K562 (cell line): ENCODE measurements around the gene GABRP. TPM values are rescaled to one million over a fixed set of nuclear protein-coding genes. Genes with fewer than 3 reads are reported as not detected.

Experiments used
- ATAC-seq: fragments of 200-7000 bp; cut with Tn5 transposase; 3 replicates; pipeline ENCODE4 v1.9.1; 2020; ENCODE audit warnings: moderate library complexity
- BruUV-seq: library from RNA; stranded (reverse); fragments of 400-500 nt; replicated peaks from 2 replicates; lab custom pipeline; 2021; lab: Mats Ljungman, UMichigan
- CTCF ChIA-PET: fragments of 300-600 bp; formaldehyde crosslinking; extraction: SDS; loops from one replicate; lab custom pipeline; 2021; ENCODE audit warnings: low intra/inter-chr PET ratio; lab: Yijun Ruan, JAX
- POLR2A ChIA-PET: fragments of 300-600, 350-650 bp; sonication (Branson Sonifier 250); formaldehyde crosslinking; extraction: SDS; loops from one replicate; lab custom pipeline; 2021; ENCODE audit warnings: antibody characterized with exemption, inconsistent platforms; lab: Yijun Ruan, JAX
- DNase-seq, 4 experiments: peaks; one replicate each; pipeline versions ENCODE4 v3.0.0 to v3.0.0-alpha.2; 2011 to 2018; ENCODE audit warnings: low spot score in 3 of 4, mixed read lengths in 3 of 4; ENCODE audit errors: extremely low read depth in 1 of 4
- FAIRE-seq: peaks from 2 replicates; lab custom pipeline; 2011; peaks lifted over from hg19 to GRCh38; lab: Jason Lieb, UNC
- H2AFZ ChIP-seq: 2 replicates; pipeline ENCODE4 v1.6.0; 2011; ENCODE audit warnings: low read depth, low read length, control low read depth, inconsistent platforms
- H3K27ac ChIP-seq: fragments of 200-600 bp; 3 replicates; pipeline ENCODE4 v1.8.0; 2011; ENCODE audit warnings: low read depth, mild to moderate bottlenecking, control low read depth, inconsistent platforms, low read length, moderate library complexity, mixed read lengths; ENCODE audit errors: extremely low read depth
- H3K27me3 ChIP-seq, 2 experiments: fragments of 300-600 bp in 1 of 2; 2 replicates in 1 of 2; 3 replicates in 1 of 2; pipeline versions ENCODE4 v1.6.0 to v1.8.0; 2011; ENCODE audit warnings: inconsistent platforms in 2 of 2, low read length in 2 of 2, mild to moderate bottlenecking in 1 of 2, mixed read lengths in 1 of 2, moderate library complexity in 1 of 2; ENCODE audit not compliant: control insufficient read depth in 2 of 2, insufficient read depth in 2 of 2
- H3K36me3 ChIP-seq: fragments of 300-600 bp; 3 replicates; pipeline ENCODE4 v1.8.0; 2011; ENCODE audit warnings: mild to moderate bottlenecking, low read length, inconsistent platforms; ENCODE audit not compliant: control insufficient read depth, insufficient read depth
- H3K4me1 ChIP-seq, 2 experiments: fragments of 200-600 bp in 1 of 2; replicated peaks in 1 of 2; 2 replicates in 1 of 2; 3 replicates in 1 of 2; pipeline versions ENCODE4 v1.5.1 to v1.8.0; 2011; ENCODE audit warnings: inconsistent platforms in 2 of 2, low read length in 2 of 2, mild to moderate bottlenecking in 1 of 2, mixed read lengths in 1 of 2, moderate library complexity in 1 of 2; ENCODE audit not compliant: control insufficient read depth in 2 of 2, insufficient read depth in 2 of 2
- H3K4me2 ChIP-seq: 2 replicates; pipeline ENCODE4 v1.6.1; 2011; ENCODE audit warnings: low read length, control low read depth, inconsistent platforms, mixed read lengths; ENCODE audit not compliant: insufficient read depth
- H3K4me3 ChIP-seq: fragments of 200-600 bp; sonication (generic), shearing (Covaris generic); 2 replicates; pipeline ENCODE4 v1.5.1; 2016; ENCODE audit warnings: control low read depth, inconsistent platforms
- H3K79me2 ChIP-seq: fragments of 200-600 bp; 3 replicates; pipeline ENCODE4 v1.8.0; 2011; ENCODE audit warnings: low read length, inconsistent platforms; ENCODE audit not compliant: control insufficient read depth, insufficient read depth
- H3K9ac ChIP-seq, 2 experiments: 2 replicates each; pipeline versions ENCODE4 v1.6.0 to v1.6.1; 2011; ENCODE audit warnings: low read depth in 2 of 2, low read length in 2 of 2, control low read depth in 1 of 2, inconsistent platforms in 1 of 2, mild to moderate bottlenecking in 1 of 2, mixed read lengths in 1 of 2; ENCODE audit not compliant: insufficient read depth in 1 of 2
- H3K9me1 ChIP-seq: one replicate; pipeline ENCODE4 v1.6.0; 2011; ENCODE audit warnings: inconsistent platforms, mild to moderate bottlenecking, low read length, moderate library complexity; ENCODE audit not compliant: control insufficient read depth, insufficient read depth
- H3K9me3 ChIP-seq: replicated peaks from 2 replicates; pipeline ENCODE4 v1.5.1; 2011; ENCODE audit warnings: low read depth, low read length, inconsistent platforms; ENCODE audit not compliant: control insufficient read depth, insufficient read depth
- H4K20me1 ChIP-seq: replicated peaks from 2 replicates; pipeline ENCODE4 v1.6.1; 2011; ENCODE audit warnings: low read length, inconsistent platforms, mixed read lengths; ENCODE audit not compliant: control insufficient read depth, insufficient read depth
- CREB5 ChIP-seq: fragments of 250-450 bp; sonication (Bioruptor Pico); IDR thresholded peaks from 2 replicates; pipeline ENCODE4 v1.5.0; 2020; ENCODE audit warnings: mild to moderate bottlenecking
- GMEB1 ChIP-seq: fragments of 250-450 bp; sonication (Bioruptor Pico); IDR thresholded peaks from 2 replicates; pipeline ENCODE4 v1.4.0; 2020; ENCODE audit warnings: mild to moderate bottlenecking
- HMBOX1 ChIP-seq: sonication (generic); IDR thresholded peaks from 2 replicates; pipeline ENCODE4 v1.6.1; 2016
- MEIS2 ChIP-seq: fragments of 450-650 bp; IDR thresholded peaks from 2 replicates; pipeline ENCODE4 v1.6.1; 2014; ENCODE audit warnings: mild to moderate bottlenecking; ENCODE audit not compliant: partially characterized antibody
- NONO ChIP-seq, 2 experiments: fragments of 200-400 bp in 1 of 2; fragments of 450-650 bp in 1 of 2; formaldehyde crosslinking in 1 of 2; IDR thresholded peaks; 2 replicates each; pipeline ENCODE4 v1.6.1; 2017; ENCODE audit warnings: low read depth in 2 of 2, mild to moderate bottlenecking in 2 of 2, moderate library complexity in 2 of 2, low read length in 1 of 2
- NR4A1 ChIP-seq, 2 experiments: fragments of 250-450 bp in 1 of 2; fragments of 450-650 bp in 1 of 2; sonication (Bioruptor Pico) in 1 of 2; IDR thresholded peaks; 2 replicates each; pipeline versions ENCODE4 v1.4.0 to v1.6.1; 2016 to 2020; ENCODE audit warnings: mild to moderate bottlenecking in 2 of 2, missing compliant biosample characterization in 1 of 2, missing genetic modification characterization in 1 of 2, moderate library complexity in 1 of 2
- PCBP2 ChIP-seq: fragments of 200-400 bp; formaldehyde crosslinking; IDR thresholded peaks from 2 replicates; pipeline ENCODE4 v1.6.1; 2018; ENCODE audit warnings: low read length, low read depth, mild to moderate bottlenecking, moderate library complexity; ENCODE audit not compliant: poor library complexity, severe bottlenecking
- RNF2 ChIP-seq: sonication (generic); IDR thresholded peaks from 2 replicates; pipeline ENCODE4 v1.6.1; 2016
- TAF15 ChIP-seq: fragments of 200-400 bp; formaldehyde crosslinking; IDR thresholded peaks from 2 replicates; pipeline ENCODE4 v1.6.1; 2017; ENCODE audit warnings: mild to moderate bottlenecking, low read depth, low read length, moderate library complexity
- TFAP4 ChIP-seq: sonication (generic); formaldehyde crosslinking; IDR thresholded peaks from 2 replicates; pipeline ENCODE4 v1.8.0; 2022; ENCODE audit warnings: missing genetic modification reagents, mild to moderate bottlenecking, moderate library complexity, borderline replicate concordance
- THAP12 ChIP-seq: fragments of 250-450 bp; sonication (Bioruptor Pico); IDR thresholded peaks from 2 replicates; pipeline ENCODE4 v1.9.0; 2021; ENCODE audit warnings: mild to moderate bottlenecking, inconsistent platforms
- XRCC4 ChIP-seq: IDR thresholded peaks from one replicate; pipeline ENCODE4 v1.6.1; 2011; ENCODE audit not compliant: insufficient read depth, insufficient read length; ENCODE audit errors: extremely low read depth
- ZFPM2 ChIP-seq: fragments of 250-450 bp; sonication (Bioruptor Pico); IDR thresholded peaks from 2 replicates; pipeline ENCODE4 v1.5.1; 2022; ENCODE audit warnings: mild to moderate bottlenecking
- WGBS: fragments of 100-300 bp; shearing (Covaris generic); methylation state at CpG from one replicate; pipeline ENCODE4 v1.1.6; 2016; ENCODE audit warnings: low coverage, mixed read lengths; ENCODE audit not compliant: insufficient coverage; ENCODE audit errors: missing lambda C conversion rate; 5-methylcytosine and 5-hydroxymethylcytosine counted together
- in situ Hi-C: fragments of 300-500 bp; cut with MboI; formaldehyde crosslinking; loops from 4 replicates; pipeline ENCODE4 v1.15.0; 2018; ENCODE audit warnings: inconsistent platforms, mixed read lengths
- intact Hi-C: fragments of 100-400 bp; cut with micrococcal nuclease; formaldehyde crosslinking; loops from 2 replicates; pipeline ENCODE4 v1.14.2; 2022
- polyA plus RNA-seq, 8 experiments: library from polyadenylated mRNA; depleted of rRNA in 4 of 8; stranded (reverse) in 5 of 8; unstranded in 3 of 8; fragments of >200 nt; fragmentation: Nextera tagmentation in 2 of 8; fragmentation: Illumina TruSeq in 1 of 8; extraction: Ambion mirVana in 2 of 8; extraction: Trizol in 1 of 8; gene quantifications; 2 replicates each; pipeline versions ENCODE4 v1.2.1 to v1.2.3, GENCODE V29; 2011 to 2014; ENCODE audit warnings: inconsistent platforms in 1 of 8, missing spikeins in 1 of 8
- total RNA-seq, 7 experiments: library from RNA; depleted of rRNA in 6 of 7; stranded (reverse); fragments of >200 nt in 6 of 7; fragmentation: Illumina TruSeq in 2 of 7; extraction: Trizol in 2 of 7; gene quantifications; 2 replicates each; pipeline versions ENCODE4 v1.2.1 to v1.2.3, GENCODE V29; 2011 to 2021; ENCODE audit warnings: low replicate concordance in 1 of 7

The GABRP gene
- total and polyA plus RNA-seq, 9 of the 15 experiments (the other 6 are each of a cell fraction or from before 2014, with no cell fraction given): not detected

GRCh38 chr5:170817195-170817594 lies 33.7 kb downstream of the GABRP start (continued):
- TF ChIP-seq XRCC4 (no peak), TFAP4 (CRISPR knock-in tag) (no peak), TAF15 (no peak), MEIS2 (no peak), RNF2 (no peak), PCBP2 (no peak), GMEB1 (CRISPR knock-in tag) (no peak), NR4A1 (CRISPR knock-in tag; IDR thresholded peaks at IDR 0.05) (no peak), NR4A1 (tag; IDR thresholded peaks at IDR 0.05) (no peak)

GRCh38 chr5:170818232-170818631 lies 34.7 kb downstream of the GABRP start:
- no peaks in the 10 kb centered on the region for H3K4me1 ChIP-seq
- H3K27ac ChIP-seq: no peak overlapping the region
- H4K20me1 ChIP-seq: no peaks in the 10 kb centered on the region
- TF ChIP-seq HMBOX1: no peak
- no peak for TF ChIP-seq NONO (IDR thresholded peaks at IDR 0.05; ENCODE audit: low read depth in 2 of 2, low read length in 1 of 2)
- no peak for TF ChIP-seq CREB5
- no peak for TF ChIP-seq THAP12 (CRISPR knock-in tag)
- TF ChIP-seq ZFPM2 (CRISPR knock-in tag): no peak
- TF ChIP-seq, all 486 proteins: peak for 0
- H3K9ac ChIP-seq: no peak overlapping the region
- no TSS peak for BruUV-seq
- no peak overlapping the region for H2AFZ ChIP-seq
- no peaks in the 10 kb centered on the region for H3K79me2 ChIP-seq
- ChIA-PET POLR2A (no interaction called here), CTCF (no interaction called here)
- no peak overlapping the region for H3K4me2 ChIP-seq
- DNase-seq (no peak), FAIRE-seq (no peak), ATAC-seq (no peak)
- 0% methylated on average over 1 of the region's 1 CpG for WGBS
- no peaks in the 10 kb centered on the region for H3K9me1 ChIP-seq
- no peak overlapping the region for H3K4me3 ChIP-seq
- intact Hi-C loops (loop anchor here (10.0 kb wide), 1 partner anchor 347 kb away; no protein-coding TSS in a partner anchor), in situ Hi-C loops (no loop called here)
- H3K9me3 ChIP-seq: no peaks in the 10 kb centered on the region
- H3K36me3 ChIP-seq: no peaks in the 10 kb centered on the region
- no peaks in the 10 kb centered on the region for H3K27me3 ChIP-seq
